ENCODE data around the gene ACAA2. TPM values are rescaled to one million over a fixed set of nuclear protein-coding genes. Genes with fewer than 3 reads are reported as not detected.
"Not testable (repeated sequence)": the region's sequence is repeated elsewhere in the genome, so short reads cannot be mapped to it uniquely, and the experiment has no call there.

ACAA2 gene
- total RNA-seq, 1 donor from 2014 or later, result 441 TPM

DNA sequence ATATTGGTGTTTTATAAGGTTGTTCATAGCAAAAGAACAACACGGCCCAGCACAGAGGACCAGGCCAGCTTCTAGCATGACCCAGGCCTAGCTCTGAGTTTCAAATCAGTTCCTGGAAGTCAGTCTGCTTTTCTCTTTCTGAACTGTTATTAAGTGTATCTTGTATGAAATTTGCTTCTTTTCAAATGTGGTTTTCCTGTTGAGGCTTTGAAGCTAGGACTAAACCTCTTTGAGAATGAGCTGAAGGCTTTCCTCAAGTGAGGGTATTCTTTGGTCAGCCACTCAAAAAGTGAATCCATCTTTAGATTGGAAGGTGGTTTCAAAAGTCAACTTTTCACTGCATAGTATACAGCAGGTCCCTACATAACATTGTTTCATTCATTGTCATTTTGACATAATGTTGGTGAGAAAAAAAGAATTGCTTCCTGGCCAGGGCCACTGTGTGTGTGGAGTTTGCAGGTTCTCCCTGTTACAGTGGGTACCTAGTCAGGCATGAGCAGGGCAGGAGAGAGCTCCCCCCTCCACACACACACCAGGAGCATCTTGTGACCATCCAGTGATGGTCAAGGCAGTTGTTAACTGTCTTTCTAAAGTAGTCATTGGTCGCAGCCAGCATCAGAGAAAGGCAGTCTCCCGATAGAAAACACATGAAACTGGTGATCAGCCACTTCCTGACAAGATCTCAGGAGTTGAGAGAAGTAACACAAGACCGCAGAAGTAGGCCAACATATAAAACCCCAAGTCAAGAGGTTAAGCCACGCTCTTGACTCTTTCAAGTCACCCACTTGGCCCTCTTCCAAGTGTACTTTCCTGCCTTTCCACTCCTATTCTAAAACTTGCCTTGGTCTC lies 6.7 kb upstream of the ACAA2 start:
- ATAC-seq (no peak), DNase-seq (ENCODE audit: missing footprints) (no peak)
- intact Hi-C loops (cut with DNase I), result loop anchor here (10.0 kb wide), 1 partner anchor 325 kb away; the partner anchor contains the start of gene RPL17

DNA sequence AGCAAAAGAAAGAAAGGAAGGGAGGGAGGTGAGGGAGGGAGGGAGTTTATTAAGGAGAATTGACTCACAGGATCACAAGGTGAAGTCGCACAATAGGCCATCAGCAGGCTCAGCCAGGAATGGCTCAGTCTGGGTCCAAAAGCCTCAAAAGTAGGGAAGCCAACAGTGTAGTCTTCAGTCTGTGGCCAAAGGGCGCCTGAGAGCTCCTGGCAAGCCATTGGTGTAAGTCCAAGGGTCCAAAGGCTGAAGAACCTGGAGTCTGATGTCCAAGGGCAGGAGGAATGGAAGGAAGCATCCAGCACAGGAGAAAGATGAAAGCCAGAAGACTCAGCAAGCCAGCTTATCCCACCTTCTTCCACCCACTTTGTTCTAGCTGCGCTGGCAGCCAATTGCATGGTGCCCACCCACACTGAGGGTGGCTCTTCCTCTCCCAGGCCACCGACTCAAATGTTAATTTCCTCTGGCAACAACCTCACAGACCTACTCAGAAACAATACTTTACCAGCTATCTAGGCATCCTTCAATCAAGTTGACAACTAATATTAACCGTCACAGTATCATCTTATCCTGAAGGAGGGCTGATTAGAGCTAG lies 5.8 kb upstream of the ACAA2 start:
- intact Hi-C loops (cut with DNase I), result loop anchor here (10.0 kb wide), 1 partner anchor 324 kb away; the partner anchor contains the start of gene RPL17
- DNase-seq (ENCODE audit: missing footprints) (no peak), ATAC-seq (no peak)

DNA sequence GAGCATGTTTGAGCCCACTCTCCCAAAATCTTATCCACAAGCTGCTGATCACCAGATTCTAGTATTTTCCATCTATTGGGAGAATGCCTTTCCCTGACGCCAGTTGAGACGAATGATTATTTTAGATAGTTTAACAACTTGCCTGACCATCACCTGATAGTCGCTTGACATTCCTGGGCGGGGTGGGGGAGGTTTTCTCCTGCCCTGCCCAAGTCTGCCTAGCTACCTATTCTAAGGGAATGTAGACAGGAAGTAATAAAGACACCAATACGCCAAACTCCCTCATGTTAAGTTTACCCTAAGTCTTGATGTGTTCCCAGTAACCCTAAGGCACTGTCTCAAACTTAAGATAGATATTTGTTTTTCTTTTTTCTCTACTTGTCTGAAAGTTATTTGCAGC lies 4.6 kb upstream of the ACAA2 start:
- no peak for ATAC-seq
- DNase-seq (ENCODE audit: missing footprints), result no peak
- intact Hi-C loops (cut with DNase I), result loop anchor here (10.0 kb wide), 1 partner anchor 323 kb away; the partner anchor contains the start of gene RPL17

DNA sequence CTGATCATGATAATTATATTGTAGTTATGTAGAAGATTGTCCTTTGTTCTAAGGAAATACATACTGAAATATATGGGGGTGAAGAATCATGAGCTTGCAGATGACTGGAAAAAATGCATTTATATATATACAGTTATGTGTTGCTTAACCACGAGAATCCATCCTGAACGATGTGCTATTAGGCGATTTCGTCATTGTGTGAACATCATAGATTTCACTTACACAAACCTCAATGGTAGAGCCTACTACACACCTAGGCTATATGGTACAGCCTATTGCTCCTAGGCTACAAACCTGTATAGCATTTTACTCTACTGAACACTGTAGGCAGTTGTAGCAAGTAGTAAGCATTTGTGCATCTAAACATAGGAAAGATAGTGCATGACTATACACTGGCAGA lies 2.6 kb upstream of the ACAA2 start:
- DNase-seq (ENCODE audit: missing footprints) (no peak), ATAC-seq (no peak)
- intact Hi-C loops (cut with DNase I), result loop anchor here (10.0 kb wide), 1 partner anchor 321 kb away; the partner anchor contains the start of gene RPL17

DNA sequence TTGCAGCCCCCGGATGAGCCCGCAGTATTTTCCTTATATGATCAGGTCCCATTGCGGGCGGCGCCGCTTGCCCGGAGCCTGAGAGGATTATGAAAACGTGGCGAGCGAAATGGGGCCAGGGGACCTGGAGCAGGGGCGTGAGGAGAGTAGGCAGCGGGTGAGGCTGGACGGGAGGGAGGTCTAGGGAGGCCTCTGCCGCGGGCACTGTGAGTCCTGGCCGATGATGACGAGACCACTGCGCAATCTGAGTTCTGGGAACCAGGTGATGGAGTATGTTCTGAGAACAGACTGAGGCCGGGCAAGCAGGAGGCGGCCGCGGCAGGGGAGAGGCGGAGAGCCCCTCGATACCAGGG lies 790 bp upstream of the ACAA2 start:
- DNase-seq (ENCODE audit: missing footprints), result no peak
- ATAC-seq, result peak; percentile 40
- intact Hi-C loops (cut with DNase I), result loop anchor here (10.0 kb wide), 1 partner anchor 319 kb away; the partner anchor contains the start of gene RPL17

DNA sequence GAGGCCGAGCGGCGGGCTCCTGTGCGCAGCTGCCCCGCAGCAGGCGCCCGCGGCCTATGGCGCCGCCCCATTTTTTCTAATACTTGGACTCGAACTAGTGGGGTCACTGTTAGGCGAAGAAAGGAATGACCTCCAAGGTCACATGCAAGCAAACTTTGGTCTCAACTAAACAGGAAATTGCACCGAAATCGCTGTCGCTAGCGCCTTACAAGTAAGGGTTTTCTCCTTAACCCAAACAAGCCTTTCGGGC lies 339 bp downstream of the ACAA2 start:
- intact Hi-C loops (cut with DNase I), result loop anchor here (10.0 kb wide), 1 partner anchor 318 kb away; the partner anchor contains the start of gene RPL17
- peak; percentile 77 for DNase-seq (ENCODE audit: missing footprints)
- ATAC-seq, result peak; percentile 43

DNA sequence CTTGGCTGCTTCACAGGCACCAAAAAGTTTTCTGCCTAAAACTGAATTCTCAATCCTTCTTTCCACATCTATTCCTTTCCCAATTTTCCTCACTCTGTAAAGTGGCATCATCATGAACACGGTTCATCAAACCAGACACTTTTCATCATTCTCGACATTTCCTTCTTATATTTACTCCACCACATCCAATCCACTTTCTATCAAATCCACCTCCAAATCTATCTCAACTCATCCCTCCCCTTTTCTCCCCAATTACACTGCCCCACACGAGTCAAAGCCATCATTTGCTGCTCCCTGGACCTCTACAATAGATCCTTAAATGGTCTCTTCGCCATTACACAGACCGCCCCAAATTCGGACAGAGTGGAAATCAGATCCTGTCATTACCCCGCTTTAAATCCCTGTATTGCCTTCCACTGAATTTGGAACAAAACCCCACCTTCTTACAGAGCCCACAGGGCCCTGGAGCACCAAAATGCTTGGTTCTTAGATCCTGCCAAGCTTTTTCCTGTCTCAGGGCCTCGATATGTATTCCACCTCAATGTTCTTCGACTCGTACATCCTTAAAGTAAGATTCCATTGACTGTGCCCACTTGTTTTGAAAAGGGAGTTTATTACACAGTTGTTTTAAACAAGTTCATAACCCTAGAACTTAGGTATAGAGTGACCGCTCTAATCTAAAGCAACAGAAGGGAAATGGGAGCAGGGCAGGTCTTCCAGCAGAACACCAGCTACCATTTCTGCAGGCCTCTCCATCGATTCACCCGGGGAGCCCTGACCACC lies 856 bp downstream of the ACAA2 start:
- ATAC-seq, result no peak
- intact Hi-C loops (cut with DNase I), result loop anchor here (10.0 kb wide), 1 partner anchor 318 kb away; the partner anchor contains the start of gene RPL17
- no peak for DNase-seq (ENCODE audit: missing footprints)

DNA sequence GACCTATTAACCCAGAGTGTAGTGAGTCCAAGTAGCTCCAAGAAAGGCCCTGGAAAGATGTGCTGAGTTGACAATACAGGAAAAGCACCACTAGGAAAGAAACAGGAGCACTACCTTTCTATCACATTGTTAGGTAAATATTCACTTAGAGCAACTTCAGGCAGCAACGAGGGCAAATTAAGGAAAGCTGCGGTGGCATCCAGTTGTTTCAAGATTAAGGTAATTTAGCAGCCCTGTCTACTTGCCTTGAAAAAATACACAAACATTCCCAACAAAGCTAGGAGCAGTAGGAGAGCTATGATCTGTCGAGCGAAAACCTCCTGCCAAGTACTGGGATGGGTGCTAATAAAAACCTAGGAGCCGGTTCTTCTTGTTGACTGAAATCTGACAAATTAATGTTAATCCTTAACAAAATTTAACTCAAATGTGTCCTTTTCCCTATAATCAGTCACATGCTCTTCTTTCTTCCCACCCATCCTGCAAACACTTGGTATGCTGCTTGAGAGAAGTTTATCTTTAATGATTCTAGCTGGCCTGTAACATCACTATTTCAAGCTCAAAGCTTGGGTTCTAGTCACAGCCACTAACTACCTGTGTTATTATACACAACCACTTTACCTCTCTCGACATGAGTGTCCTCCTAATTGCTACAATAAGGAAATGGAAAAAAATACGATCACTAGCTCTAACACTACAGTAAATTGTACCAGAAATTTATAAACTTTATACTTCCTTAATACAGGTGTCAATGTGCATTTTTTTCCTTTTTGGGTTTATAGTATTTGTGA lies 2.0 kb downstream of the ACAA2 start:
- intact Hi-C loops (cut with DNase I), result loop anchor here (10.0 kb wide), 1 partner anchor 317 kb away; the partner anchor contains the start of gene RPL17
- DNase-seq (ENCODE audit: missing footprints) (no peak), ATAC-seq (no peak)

DNA sequence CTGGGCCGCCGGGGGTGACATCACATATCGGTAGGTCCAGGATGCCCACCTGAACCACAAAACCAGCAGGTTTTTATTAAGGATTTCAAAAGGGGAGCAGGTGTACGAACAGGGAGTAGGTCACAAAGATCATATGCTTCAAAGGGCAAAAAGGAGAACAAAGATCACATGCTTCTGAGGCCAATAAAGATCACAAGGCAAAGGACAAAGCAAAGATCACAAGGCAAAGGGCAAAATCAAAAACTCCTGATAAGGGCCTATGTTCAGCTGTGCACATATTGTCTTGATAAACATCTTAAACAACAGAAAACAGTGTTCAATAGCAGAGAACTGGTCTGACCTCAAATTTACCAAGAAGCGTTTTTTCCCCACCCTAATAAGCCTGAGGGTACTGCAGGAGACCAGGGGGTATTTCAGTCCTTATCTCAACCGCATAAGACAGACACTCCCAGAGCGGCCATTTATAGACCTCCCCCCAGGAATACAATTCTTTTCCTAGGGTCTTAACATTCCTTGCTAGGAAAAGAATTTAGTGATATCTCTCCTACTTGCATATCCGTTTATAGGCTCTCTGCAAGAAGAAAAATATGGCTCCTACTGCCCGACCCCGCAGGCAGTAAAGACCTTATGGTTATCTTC lies 4.7 kb downstream of the ACAA2 start:
- ATAC-seq; intact Hi-C loops (cut with DNase I); DNase-seq (ENCODE audit: missing footprints): not testable (repeated sequence)

DNA sequence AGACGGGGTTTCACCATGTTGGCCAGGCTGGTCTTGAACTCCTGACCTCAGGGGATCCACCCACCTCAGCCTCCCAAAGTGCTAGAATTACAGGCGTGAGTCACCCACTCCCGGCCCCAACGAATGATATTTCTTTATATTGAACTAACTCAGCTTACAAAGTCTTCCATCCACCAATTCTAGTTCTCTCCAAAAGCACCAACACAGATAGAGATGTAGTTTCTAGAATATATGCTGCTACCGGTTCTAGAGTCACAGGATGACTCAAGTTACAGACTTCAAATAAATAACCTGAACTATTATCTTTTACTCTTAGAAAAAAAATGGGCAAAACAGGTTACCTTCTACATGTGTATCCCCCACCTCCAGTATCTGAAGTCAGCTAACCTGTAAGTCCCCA lies 9.2 kb downstream of the ACAA2 start:
- ATAC-seq, result no peak
- no peak for DNase-seq (ENCODE audit: missing footprints)
- intact Hi-C loops (cut with DNase I), result no loop called here

DNA sequence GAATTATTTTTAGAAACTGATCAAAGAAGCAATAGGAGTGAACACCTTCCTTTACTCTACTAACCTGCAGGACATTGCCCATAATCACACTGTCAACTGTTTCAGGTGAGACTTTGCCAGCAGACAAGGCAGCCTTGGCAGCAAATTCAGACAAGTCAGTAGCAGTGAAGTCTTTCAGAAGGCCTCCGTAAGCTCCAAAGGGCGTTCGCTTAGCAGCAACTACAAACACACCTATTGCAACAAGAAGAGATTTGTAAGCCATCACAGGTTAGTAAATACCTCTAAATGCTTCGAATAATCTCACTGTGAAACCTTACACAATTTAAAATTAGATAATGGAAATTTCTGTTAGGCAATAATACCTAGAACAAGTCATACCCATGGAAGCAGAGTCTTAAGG lies 10.7 kb downstream of the ACAA2 start:
- intact Hi-C loops (cut with DNase I), result no loop called here
- no peak for ATAC-seq

DNA sequence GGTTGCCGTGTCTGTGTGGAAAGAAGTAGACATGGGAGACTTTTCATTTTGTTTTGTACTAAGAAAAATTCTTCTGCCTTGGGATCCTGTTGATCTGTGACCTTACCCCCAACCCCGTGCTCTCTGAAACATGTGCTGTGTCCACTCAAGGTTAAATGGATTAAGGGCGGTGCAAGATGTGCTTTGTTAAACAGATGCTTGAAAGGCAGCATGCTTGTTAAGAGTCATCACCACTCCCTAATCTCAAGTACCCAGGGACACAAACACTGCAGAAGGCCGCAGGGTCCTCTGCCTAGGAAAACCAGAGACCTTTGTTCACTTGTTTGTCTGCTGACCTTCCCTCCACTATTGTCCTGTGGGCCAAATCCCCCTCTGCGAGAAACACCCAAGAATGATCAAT lies 12.8 kb downstream of the ACAA2 start:
- intact Hi-C loops (cut with DNase I); ATAC-seq; DNase-seq (ENCODE audit: missing footprints): not testable (repeated sequence)

More for the DNA sequence above, 10.7 kb downstream of the ACAA2 start:
- DNase-seq (ENCODE audit: missing footprints), result no peak

DNA sequence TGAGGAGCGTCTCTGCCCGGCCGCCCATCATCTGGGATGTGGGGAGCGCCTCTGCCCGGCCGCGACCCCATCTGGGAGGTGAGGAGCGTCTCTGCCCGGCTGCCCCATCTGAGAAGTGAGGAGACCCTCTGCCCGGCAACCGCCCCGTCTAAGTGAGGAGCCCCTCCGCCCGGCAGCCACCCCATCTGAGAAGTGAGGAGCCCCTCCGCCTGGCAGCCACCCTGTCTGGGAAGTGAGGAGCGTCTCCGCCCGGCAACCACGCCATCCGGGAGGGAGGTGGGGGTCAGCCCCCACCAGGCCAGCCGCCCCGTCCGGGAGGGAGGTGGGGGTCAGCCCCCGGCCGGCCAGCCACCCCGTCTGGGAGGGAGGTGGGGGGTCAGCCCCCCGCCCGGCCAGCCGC lies 13.5 kb downstream of the ACAA2 start:
- intact Hi-C loops (cut with DNase I), result not testable (repeated sequence)

DNA sequence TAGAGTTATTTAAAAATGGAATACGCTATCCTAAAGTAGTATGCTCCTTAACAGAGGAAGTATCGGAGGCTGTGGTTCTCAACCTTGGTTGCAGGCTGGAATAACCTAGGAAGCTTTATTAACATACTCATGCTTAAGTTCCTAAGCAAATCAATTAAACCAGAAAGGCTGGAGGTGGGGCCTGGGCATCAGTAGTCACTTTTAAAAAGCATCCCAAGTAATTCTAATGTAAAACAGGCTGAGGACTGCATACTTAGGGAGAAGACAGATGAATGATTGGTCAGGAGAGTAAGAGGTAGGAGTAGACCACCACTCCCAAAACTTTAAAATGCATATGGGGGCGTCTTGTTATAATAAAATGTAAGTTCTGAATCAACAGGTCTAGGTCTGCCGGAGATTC lies 15.3 kb downstream of the ACAA2 start:
- no peak for DNase-seq (ENCODE audit: missing footprints)
- intact Hi-C loops (cut with DNase I), result no loop called here
- no peak for ATAC-seq

More for the DNA sequence above, 13.5 kb downstream of the ACAA2 start:
- DNase-seq (ENCODE audit: missing footprints); ATAC-seq: not testable (repeated sequence)

DNA sequence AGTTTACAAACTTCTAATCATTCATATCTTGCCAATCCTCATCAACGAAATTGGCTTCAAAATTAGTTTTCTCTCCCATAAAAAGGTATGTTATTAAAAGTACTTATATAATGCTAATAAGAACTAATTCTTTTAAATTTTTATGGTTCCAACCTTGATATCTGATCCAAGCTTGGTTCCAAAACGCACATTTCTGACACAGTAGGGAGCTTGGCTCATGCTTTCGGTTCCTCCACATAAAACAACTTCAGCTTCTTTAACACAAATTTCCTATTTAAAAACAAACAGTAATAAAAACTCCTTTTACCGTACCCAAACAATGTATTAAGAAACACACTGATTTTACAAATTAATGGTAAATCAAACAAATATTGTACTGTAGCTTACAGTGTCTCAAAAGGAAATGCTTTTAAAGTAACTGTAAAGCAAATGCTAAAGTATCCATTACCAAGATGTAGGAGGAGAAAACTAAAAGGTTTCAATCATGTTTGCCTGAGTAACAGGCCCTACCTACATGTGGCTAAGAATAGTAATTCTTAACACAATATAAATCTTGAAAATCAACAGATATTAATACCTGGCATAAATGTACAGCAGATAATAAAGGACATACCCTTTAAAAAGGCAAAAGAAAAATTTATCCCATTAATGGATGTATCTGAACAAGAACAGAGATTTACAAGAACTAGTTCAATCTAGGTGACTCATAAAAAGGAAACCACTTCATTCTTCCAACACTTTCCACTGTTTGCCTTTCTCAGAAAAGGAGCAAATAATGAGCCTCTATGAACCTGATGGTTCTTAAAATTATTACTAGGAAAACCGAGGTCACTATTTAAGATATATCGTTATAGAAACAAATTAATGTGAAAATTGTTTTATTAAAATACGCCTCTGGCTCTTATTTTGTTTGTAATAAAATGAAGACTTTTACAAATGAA lies 17.5 kb downstream of the ACAA2 start:
- no peak for ATAC-seq
- DNase-seq (ENCODE audit: missing footprints), result no peak
- intact Hi-C loops (cut with DNase I), result no loop called here

DNA sequence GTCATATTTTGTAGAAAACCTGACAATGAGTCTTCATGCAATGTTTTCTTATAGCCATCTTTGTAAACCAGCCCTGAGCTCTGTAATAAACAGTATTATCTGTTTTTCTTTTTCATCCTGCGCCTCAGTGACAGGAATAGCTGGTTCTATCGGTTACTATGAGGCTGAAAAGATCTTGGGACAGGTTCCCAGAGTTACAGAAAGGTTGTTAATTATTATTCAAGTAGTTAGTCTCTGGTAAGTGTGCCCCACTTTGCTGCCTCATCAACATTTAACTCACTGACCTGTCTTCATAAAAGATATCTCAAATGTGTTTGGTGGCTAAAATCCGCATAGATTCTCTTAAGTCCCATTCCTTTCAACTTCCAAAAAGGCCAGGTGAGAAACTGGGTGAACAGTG lies 18.6 kb downstream of the ACAA2 start:
- intact Hi-C loops (cut with DNase I), result no loop called here
- DNase-seq (ENCODE audit: missing footprints) (no peak), ATAC-seq (no peak)

DNA sequence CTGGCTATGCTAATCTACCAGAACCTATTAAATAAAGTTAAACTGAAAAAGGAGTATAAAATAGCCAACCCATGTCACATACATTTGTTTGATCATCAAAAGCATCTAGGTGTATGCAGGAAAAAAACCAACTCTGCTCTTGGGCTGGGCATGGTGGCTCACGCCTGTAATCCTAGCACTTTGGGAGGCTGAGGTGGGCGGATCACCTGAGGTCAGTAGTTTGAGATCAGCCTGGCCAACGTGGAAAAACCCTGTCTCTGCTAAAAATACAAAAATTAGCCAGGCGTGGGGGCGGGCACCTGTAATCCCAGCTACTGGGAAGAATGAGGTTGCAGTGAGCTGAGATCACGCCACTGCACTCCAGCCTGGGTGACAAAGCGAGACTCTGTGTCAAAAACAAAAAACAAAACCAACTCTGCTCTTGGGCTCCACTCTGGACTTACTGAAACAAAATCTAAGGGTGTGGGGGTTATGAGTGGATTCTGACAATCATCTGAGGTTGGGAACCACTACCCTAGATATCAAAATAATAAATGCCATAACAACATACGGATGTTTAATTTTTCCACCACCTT lies 23.7 kb downstream of the ACAA2 start:
- intact Hi-C loops (cut with DNase I); ATAC-seq: not testable (repeated sequence)

More for the DNA sequence above, 23.7 kb downstream of the ACAA2 start:
- DNase-seq (ENCODE audit: missing footprints), result not testable (repeated sequence)

Data from Right ventricle myocardium inferior (tissue), 1 donor.